HG02884 (cell line): ENCODE data around the gene NEO1.

Source experiments
- ATAC-seq: cut with Tn5 transposase; IDR thresholded peaks from one replicate; pipeline ENCODE4 v1.9.1; 2021; ENCODE audit warnings: mild to moderate bottlenecking, moderate library complexity; ENCODE audit not compliant: unreplicated experiment

Gene NEO1

GRCh38 chr15:73325191-73325861, 273.1 kb downstream of the NEO1 start:
- no peak for ATAC-seq

DNA sequence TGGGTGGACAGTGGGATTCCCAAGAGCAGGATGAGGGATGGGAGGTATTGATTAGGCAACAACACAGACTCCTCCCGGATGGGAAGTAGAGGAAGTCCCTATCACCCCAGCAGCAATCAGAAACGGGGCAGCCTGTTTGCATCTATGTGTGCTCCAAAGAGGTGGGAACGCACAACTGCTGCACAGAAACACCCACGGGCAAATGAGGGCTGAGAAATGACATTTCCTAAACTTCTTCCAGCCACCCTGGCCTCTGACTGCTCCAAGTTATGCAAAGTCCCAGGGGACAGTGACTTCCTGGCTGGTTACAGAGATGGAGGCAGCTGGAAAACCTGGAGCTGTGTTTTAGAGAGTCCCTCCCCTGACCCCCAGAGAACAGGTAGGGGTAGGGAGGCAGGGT, 273.9 kb downstream of the NEO1 start:
- no peak for ATAC-seq

DNA sequence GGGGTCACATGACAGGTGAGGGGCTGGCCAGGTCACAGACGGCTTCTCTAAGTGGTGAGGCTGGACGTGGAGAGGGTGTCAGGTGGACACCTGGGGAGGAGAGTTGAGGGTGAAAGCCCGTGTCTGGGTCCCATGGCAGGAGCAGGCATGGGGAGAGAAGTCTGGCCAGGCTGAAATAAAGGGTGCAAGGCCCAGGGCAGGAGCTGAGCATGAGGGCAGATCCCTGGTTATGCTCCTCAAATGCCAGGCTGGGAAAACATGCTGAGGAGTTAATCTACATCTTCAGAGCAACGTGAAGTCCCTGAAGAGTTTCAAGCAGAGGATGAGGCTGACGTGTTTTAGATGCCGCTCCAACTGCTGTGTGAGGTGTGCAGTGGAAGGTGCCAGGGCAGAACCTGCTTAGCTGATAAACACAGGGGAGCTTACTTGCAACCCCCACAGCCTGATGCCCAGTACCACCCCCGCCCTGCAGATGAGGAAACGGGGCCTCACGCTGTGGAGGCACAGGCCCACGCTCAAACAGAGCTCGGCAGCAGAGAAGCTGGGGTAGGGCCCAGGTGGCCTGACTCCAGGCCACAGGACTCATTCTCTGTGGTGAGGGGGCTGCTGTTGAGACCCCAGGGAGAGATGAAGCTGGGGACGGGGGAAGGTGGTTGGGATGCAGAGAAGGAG, 276.0 kb downstream of the NEO1 start:
- no peak for ATAC-seq

GRCh38 chr15:73328981-73329380, 276.7 kb downstream of the NEO1 start:
- ATAC-seq = no peak

- ATAC-seq = no peak
Observed at GRCh38 chr15:73329501-73330200, 277.4 kb downstream of the NEO1 start.

- no peak for ATAC-seq
Observed at GRCh38 chr15:73330206-73331051, 278.2 kb downstream of the NEO1 start.

GRCh38 chr15:73331501-73331900, 279.2 kb downstream of the NEO1 start:
- ATAC-seq = no peak

- no peak for ATAC-seq
Observed at GRCh38 chr15:73331991-73332925, 280.0 kb downstream of the NEO1 start.

GRCh38 chr15:73333001-73333400, 280.7 kb downstream of the NEO1 start:
- no peak for ATAC-seq

DNA sequence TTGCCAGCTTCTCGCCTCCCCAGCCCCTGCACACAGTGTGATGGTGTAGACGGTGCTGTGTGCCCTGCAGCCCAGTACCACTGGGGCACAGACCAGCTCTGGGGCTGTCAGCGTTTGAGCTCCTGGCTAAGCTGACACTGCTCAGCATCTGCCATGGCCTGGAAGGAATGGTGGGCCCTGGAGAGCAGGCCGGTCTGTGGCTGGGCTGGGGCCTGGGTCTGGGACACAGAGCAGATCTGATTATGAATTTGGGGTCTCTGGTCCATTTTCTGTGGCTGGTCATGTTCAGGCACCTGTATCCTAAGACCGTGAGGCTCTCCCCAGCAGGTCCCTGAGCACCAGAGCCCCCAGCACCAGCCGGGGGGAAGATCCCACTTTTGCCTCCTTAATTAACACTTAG, 281.8 kb downstream of the NEO1 start:
- ATAC-seq = no peak

- no peak for ATAC-seq
Observed at GRCh38 chr15:73335026-73335425, 282.8 kb downstream of the NEO1 start.

GRCh38 chr15:73335471-73335870, 283.2 kb downstream of the NEO1 start:
- no peak for ATAC-seq

GRCh38 chr15:73336756-73337155, 284.5 kb downstream of the NEO1 start:
- ATAC-seq = no peak

- no peak for ATAC-seq
Observed at GRCh38 chr15:73337187-73337586, 284.9 kb downstream of the NEO1 start.

GRCh38 chr15:73338058-73338457, 285.8 kb downstream of the NEO1 start:
- no peak for ATAC-seq

- ATAC-seq = no peak
Observed at GRCh38 chr15:73338606-73339374, 286.5 kb downstream of the NEO1 start.

DNA sequence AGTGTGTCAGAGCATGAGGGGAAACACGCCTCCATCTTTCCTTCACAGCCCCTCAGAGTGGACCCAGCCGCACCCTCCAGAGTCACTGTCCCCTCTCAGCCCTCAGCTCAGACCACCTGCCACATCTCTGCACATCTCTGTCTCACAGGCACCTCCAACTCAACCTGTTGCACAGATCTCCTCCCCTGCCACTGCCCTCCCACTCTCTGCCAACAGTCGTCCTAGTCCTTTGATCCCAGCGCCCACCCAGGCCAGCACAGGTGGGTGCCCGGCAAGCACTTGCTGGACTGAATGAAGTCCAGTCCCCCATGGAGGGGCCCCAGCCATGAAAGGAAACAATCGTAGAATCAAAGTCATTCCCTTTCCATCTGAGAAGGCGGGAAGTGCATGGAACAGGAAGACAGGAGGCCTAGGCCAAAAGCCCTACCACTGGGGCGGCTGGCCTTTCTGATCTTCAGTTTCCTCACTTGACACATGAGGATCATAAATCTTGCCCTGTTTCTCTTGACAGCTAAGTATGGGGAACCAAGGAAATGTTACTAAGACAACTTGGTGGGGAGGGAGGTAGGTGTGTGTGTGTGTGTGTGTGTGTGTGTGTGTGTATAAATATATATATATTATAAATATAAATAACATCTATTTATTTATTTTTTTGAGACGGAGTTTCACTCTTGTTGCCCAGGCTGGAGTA, 288.4 kb downstream of the NEO1 start:
- ATAC-seq = no peak

- ATAC-seq = no peak
Observed at GRCh38 chr15:73341886-73342600, 289.8 kb downstream of the NEO1 start.
